Upper lobe of left lung (tissue), 6 donors: ENCODE results near the gene THEM4. TPM values are rescaled to one million over a fixed set of nuclear protein-coding genes. Genes with fewer than 3 reads are reported as not detected.
"Not testable (repeated sequence)": the region's sequence is repeated elsewhere in the genome, so short reads cannot be mapped to it uniquely, and the experiment has no call there.

ENCODE experiments used
- ATAC-seq, 2 donors: fragments of 200-7000 bp; cut with Tn5 transposase; one replicate each; pipeline ENCODE4 v1.9.1; 2022; ENCODE audit warnings: mild to moderate bottlenecking in 2 of 2, moderate library complexity in 2 of 2; ENCODE audit not compliant: low FRiP score in 2 of 2
- DNase-seq, 2 donors: peaks; one replicate each; pipeline ENCODE4 v3.0.0-alpha.2; 2019 to 2020
- H3K27ac ChIP-seq, 4 donors: fragments of 200-600 bp; sonication (generic); one replicate each; pipeline ENCODE4 v1.5.1; 2016 to 2019
- H3K27me3 ChIP-seq, 4 donors: fragments of 200-600 bp; sonication (generic); one replicate each; pipeline ENCODE4 v1.5.1; 2017 to 2019
- H3K36me3 ChIP-seq, 4 donors: fragments of 200-600 bp; sonication (generic); one replicate each; pipeline ENCODE4 v1.5.1; 2016 to 2019
- H3K4me1 ChIP-seq, 4 donors: fragments of 200-600 bp; sonication (generic); one replicate each; pipeline ENCODE4 v1.5.1; 2018 to 2019
- H3K4me3 ChIP-seq, 4 donors: fragments of 200-600 bp; sonication (generic); one replicate each; pipeline ENCODE4 v1.5.1; 2017 to 2019; ENCODE audit warnings: mild to moderate bottlenecking in 2 of 4, moderate library complexity in 1 of 4
- H3K9me3 ChIP-seq, 4 donors: fragments of 200-600 bp; sonication (generic); one replicate each; pipeline ENCODE4 v1.5.1; 2018 to 2019
- EP300 ChIP-seq, 4 donors: sonication (generic); formaldehyde crosslinking; IDR thresholded peaks; one replicate each; pipeline ENCODE4 v1.5.1; 2017; ENCODE audit warnings: antibody characterized with exemption in 4 of 4, control low read depth in 2 of 4
- POLR2A ChIP-seq, 4 donors: fragments of 450-650 bp; IDR thresholded peaks; one replicate each; pipeline ENCODE4 v1.5.1; 2016 to 2017; ENCODE audit warnings: antibody characterized with exemption in 4 of 4, mild to moderate bottlenecking in 2 of 4
- POLR2AphosphoS5 ChIP-seq, 2 donors: sonication (generic); formaldehyde crosslinking; IDR thresholded peaks; one replicate each; pipeline ENCODE4 v1.5.1; 2017; ENCODE audit warnings: antibody characterized with exemption in 2 of 2
- WGBS, 2 donors: methylation state at CpG; one replicate each; pipeline ENCODE4 v1.1.5; 2017 to 2018; 5-methylcytosine and 5-hydroxymethylcytosine counted together
- total RNA-seq, 6 donors: library from RNA; depleted of rRNA in 4 of 6; stranded (reverse); fragments of >200 nt in 4 of 6; gene quantifications; one replicate each; pipeline versions ENCODE4 v1.1.0 to v1.2.1, GENCODE V29; 2016 to 2021
- TF ChIP-seq, protein P1 (sequence below), 6 experiments: fragments of 450-650 bp in 4 of 6; fragments of 200-600 bp in 2 of 6; sonication (generic) in 2 of 6; IDR thresholded peaks; one replicate each; pipeline ENCODE4 v1.5.1; 2016 to 2019; ENCODE audit warnings: antibody characterized with exemption in 6 of 6
- donor health status: DM: no; HTN: no; CAD: no; lungs with moderate emphysema.
- donor health status: DM: no; HTN: yes; CAD: no; lungs with severe emphysema.

The THEM4 gene
- total RNA-seq, 6 donors from 2014 or later = 11.9 to 39.8 (median 15.5) TPM

DNA sequence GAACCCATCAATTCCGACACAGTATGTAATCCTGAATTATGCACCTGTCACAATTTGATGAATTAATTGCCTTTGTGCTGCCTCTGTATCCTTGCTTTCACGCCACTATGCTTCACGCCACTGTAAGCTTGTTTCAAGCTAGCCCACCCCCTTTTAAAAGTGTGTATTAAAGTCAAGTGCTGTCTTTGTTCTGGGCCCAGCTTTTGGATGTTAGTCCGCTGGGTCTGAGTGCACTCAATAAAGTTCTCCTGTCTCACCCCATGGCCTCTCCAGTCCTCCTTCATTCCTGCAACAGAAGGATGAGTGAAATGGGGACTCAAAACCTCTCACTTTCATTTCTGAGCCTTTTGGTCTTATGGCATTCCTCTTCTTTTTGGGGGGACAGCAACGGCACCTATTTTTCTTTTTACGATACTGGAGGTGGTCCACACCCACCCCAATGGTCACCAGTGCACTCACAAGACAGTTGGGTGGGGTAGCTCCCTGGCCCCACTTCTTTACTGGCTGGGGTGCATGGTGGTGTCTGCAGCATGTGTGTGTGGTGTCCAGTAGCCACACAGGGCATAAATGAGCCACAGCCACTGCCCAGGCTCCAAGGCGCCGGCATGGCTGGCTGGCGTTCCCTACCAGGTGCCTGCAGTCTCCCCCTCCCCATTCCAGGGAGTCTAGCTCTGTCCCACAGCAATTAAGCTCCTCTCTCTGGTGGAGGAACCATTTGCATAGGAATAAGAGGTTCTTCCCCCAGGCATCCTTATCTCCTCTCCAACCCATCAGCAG is 1.8 kb downstream of the THEM4 start:
- 87 to 93% methylated on average over 9 of the region's 9 CpGs for WGBS, 2 donors
- Histone ChIP-seq H3K36me3 (no peaks in the 10 kb centered on the region), H3K4me3 (no peak overlapping the region), H3K27ac (no peak overlapping the region), H3K4me1 (peaks cover 6 to 16% (median 11%) of the 10 kb centered on the region in 4 donors), H3K27me3 (no peaks in the 10 kb centered on the region), H3K9me3 (peaks cover 0 to 10% (median 8%) of the 10 kb centered on the region in 4 donors)
- TF ChIP-seq EP300 (IDR thresholded peaks at IDR 0.05) (no peak), POLR2AphosphoS5 (IDR thresholded peaks at IDR 0.05) (no peak), POLR2A (IDR thresholded peaks at IDR 0.05) (no peak)
- TF ChIP-seq, protein P1, sequence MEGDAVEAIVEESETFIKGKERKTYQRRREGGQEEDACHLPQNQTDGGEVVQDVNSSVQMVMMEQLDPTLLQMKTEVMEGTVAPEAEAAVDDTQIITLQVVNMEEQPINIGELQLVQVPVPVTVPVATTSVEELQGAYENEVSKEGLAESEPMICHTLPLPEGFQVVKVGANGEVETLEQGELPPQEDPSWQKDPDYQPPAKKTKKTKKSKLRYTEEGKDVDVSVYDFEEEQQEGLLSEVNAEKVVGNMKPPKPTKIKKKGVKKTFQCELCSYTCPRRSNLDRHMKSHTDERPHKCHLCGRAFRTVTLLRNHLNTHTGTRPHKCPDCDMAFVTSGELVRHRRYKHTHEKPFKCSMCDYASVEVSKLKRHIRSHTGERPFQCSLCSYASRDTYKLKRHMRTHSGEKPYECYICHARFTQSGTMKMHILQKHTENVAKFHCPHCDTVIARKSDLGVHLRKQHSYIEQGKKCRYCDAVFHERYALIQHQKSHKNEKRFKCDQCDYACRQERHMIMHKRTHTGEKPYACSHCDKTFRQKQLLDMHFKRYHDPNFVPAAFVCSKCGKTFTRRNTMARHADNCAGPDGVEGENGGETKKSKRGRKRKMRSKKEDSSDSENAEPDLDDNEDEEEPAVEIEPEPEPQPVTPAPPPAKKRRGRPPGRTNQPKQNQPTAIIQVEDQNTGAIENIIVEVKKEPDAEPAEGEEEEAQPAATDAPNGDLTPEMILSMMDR (IDR thresholded peaks at IDR 0.05) = no peak
- no peak for ATAC-seq
- DNase-seq = peak in 1 of 2 donors; percentile 41

DNA sequence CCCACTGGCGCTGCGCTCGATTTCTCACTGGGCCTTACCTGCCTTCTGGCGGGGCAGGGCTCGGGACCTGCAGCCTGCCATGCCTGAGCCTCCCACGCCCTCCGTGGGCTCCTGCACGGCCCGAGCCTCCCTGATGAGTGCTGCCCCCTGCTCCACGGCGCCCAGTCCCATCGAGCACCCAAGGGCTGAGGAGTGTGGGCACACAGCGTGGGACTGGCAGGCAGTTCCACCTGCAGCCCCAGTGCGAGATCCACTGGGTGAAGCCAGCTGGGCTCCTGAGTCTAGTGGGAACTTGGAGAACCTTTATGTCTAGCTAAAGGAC is 3.0 kb downstream of the THEM4 start:
- H3K4me1 ChIP-seq = peaks cover 6 to 16% (median 11%) of the 10 kb centered on the region in 4 donors
- not testable (repeated sequence) for H3K4me3 ChIP-seq, ATAC-seq, H3K36me3 ChIP-seq, H3K27me3 ChIP-seq, DNase-seq
- peak overlapping the region in 2 of 4 donors; percentile 6 to 54 for H3K27ac ChIP-seq
- 92% methylated on average over 7 of the region's 14 CpGs; no CpG with 5 or more reads in 1 of the 2 donors for WGBS, 2 donors
- peaks cover 0 to 13% (median 10%) of the 10 kb centered on the region in 4 donors for H3K9me3 ChIP-seq

DNA sequence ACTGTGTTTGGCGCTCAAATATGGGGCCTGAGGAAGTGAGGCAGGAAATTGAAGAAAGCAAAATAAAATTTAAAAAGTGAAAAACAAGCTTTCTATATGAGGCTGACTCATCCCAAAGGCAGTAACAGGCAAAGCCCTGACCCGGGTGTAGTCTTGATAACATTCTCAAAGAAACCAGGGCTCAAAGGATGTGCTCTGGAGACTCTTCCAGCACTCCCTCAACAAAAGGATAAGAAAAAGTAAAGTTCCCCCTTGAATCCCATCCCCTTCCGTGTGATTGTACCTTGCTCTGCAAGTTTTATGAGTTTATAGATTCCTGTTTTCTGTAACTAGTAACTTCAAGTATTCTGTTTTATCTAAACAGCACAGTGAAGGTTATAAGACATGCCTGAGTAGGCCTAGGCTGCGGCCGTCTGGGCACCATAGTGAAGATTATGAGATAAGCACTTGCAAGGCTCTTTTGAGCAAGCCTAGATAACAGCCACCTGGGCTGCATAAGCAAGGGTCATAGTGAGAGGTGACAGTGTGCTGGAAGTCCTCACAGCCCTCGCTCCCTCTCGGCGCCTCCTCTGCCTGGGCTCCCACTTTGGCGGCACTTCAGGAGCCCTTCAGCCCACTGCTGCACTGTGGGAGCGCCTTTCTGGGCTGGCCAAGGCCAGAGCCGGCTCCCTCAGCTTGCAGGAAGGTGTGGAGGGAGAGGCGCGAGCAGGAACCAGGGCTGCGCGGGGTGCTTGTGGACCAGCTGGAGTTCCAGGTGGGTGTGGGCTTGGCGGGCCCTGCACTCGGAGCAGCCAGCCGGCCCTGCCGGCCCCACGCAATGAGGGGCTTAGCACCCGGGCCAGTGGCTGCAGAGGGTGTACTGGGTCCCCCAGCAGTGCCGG is 3.6 kb downstream of the THEM4 start:
- not testable (repeated sequence) for ATAC-seq, H3K4me3 ChIP-seq, H3K36me3 ChIP-seq, H3K27me3 ChIP-seq
- TF ChIP-seq POLR2A (IDR thresholded peaks at IDR 0.05) = peak in 1 of 4 donors; percentile 4
- 71 to 78% methylated on average over 8 to 17 of the region's 22 CpGs for WGBS, 2 donors
- peaks cover 6 to 16% (median 11%) of the 10 kb centered on the region in 4 donors for H3K4me1 ChIP-seq
- peak in 1 of 2 donors; percentile 83 for DNase-seq
- H3K9me3 ChIP-seq = peaks cover 0 to 17% (median 12%) of the 10 kb centered on the region in 4 donors
- peak overlapping the region; percentile 6 to 54 (median 25) for H3K27ac ChIP-seq

DNA sequence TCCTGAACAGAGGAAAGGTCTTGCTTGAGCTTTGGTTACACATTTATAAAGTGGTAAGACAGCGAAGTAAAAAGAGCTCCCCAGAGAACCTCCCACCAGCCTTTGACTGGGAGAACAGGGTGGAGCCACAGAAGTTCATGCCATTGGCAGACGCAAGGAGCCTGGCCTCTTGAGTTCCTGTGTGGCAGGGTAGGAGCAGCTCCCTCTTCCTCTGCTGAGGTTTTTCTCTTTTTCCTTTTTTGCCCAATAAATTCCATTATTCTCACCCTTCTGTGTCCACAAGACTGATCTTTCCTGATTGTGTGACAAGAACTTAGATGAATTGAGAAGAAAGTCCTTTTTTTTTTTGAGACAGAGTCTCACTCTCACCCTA is 4.3 kb downstream of the THEM4 start:
- Histone ChIP-seq H3K27me3 (no peaks in the 10 kb centered on the region), H3K4me3 (no peak overlapping the region), H3K4me1 (peaks cover 6 to 16% (median 10%) of the 10 kb centered on the region in 4 donors), H3K36me3 (no peaks in the 10 kb centered on the region), H3K9me3 (peaks cover 0 to 23% (median 13%) of the 10 kb centered on the region in 4 donors), H3K27ac (peak overlapping the region in 1 of 4 donors; percentile 31)
- TF ChIP-seq POLR2A (IDR thresholded peaks at IDR 0.05) = peak in 2 of 4 donors; percentile 45 to 46
- TF ChIP-seq EP300 (IDR thresholded peaks at IDR 0.05) = no peak
- TF ChIP-seq, protein P1 (IDR thresholded peaks at IDR 0.05) = no peak
- 46 to 67% methylated on average over 2 of the region's 2 CpGs for WGBS, 2 donors
- DNase-seq = peak in 1 of 2 donors; percentile 69
- ATAC-seq = no peak

DNA sequence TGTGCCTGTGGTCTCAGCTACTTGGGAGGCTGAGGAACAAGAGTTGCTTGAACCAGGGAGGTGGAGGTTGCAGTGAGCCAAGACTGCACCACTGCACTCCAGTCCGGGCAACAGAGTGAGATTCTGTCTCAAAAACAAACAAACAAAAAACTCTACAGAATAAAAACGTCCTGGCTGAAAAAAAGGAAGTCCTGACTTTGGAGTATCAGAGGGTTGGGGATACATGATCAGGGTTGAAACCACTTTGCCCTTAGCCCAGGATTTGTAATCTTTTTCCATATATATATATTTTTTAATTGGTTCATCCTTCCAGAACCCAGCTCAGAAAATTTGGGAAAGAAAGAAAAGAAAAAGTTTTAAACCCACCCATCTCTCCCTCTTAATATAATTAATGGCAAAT is 6.5 kb downstream of the THEM4 start:
- Histone ChIP-seq H3K9me3 (peaks cover 0 to 20% (median 13%) of the 10 kb centered on the region in 4 donors), H3K4me1 (peaks cover 4 to 20% (median 7%) of the 10 kb centered on the region in 4 donors), H3K27me3 (no peaks in the 10 kb centered on the region), H3K27ac (no peak overlapping the region), H3K4me3 (no peak overlapping the region), H3K36me3 (no peaks in the 10 kb centered on the region)
- TF ChIP-seq POLR2A (IDR thresholded peaks at IDR 0.05) (no peak), POLR2AphosphoS5 (IDR thresholded peaks at IDR 0.05) (no peak), EP300 (IDR thresholded peaks at IDR 0.05) (no peak)
- TF ChIP-seq, protein P1 (IDR thresholded peaks at IDR 0.05) = no peak
- no peak for DNase-seq
- ATAC-seq = no peak
- 52 to 63% methylated on average over 2 of the region's 2 CpGs for WGBS, 2 donors

DNA sequence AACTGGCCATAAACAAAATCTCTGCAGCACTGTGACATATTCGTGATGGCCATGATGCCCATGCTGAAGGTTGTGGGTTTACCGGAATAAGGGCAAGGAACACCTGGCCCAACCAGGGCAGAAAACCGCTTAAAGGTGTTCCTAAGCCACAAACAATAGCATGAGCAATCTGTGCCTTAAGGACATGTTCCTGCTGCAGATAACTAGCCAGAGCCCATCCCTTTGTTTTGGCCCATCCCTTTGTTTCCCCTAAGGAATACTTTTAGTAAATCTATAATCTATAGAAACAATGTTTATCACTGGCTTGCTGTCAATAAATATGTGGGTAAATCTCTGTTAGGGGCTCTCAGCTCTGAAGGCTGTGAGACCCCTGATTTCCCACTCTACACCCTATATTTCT is 8.5 kb downstream of the THEM4 start:
- not testable (repeated sequence) for H3K36me3 ChIP-seq, ATAC-seq, H3K27ac ChIP-seq, H3K4me3 ChIP-seq, H3K27me3 ChIP-seq, DNase-seq
- H3K9me3 ChIP-seq = peaks cover 0 to 13% (median 6%) of the 10 kb centered on the region in 4 donors
- WGBS, 2 donors = 95 to 100% methylated on average over 3 of the region's 3 CpGs
- H3K4me1 ChIP-seq = peaks cover under 1 to 14% (median 7%) of the 10 kb centered on the region in 4 donors
